Stimulated activated CD4-positive, alpha-beta T cell treated with anti-CD3 and anti-CD28 coated beads, Interleukin-2, amount 100 ng/mL, for 24 hours (primary cell): ENCODE data around the gene ZBTB20.

Experiments
- DNase-seq, 2 donors: peaks; one replicate each; pipeline ENCODE4 v3.0.0-alpha.2; 2020

The ZBTB20 gene

GRCh38 chr3:114351123-114351821 is 795.8 kb downstream of the ZBTB20 start:
- no peak for DNase-seq

GRCh38 chr3:114350690-114351089 is 796.4 kb downstream of the ZBTB20 start:
- DNase-seq, result no peak

GRCh38 chr3:114350271-114350670 is 796.8 kb downstream of the ZBTB20 start:
- no peak for DNase-seq

DNA sequence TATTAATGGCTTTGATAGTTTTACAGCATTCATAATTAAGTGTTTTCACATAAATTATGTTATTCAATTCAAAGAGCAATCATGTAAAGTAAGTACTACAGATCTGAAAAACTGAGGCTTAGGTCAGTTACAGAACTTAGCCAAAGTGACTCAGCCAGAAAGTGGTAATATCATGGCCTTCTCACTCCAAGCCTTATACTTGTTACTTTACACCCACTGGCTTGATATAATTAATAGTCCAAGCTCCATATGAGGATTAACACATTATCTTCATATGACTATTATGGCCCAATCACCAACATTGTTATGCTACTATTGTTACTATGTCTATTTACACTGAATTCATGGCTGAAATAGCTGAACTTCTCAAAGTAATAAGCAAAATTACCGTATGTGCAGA is 802.6 kb downstream of the ZBTB20 start:
- no peak for DNase-seq

DNA sequence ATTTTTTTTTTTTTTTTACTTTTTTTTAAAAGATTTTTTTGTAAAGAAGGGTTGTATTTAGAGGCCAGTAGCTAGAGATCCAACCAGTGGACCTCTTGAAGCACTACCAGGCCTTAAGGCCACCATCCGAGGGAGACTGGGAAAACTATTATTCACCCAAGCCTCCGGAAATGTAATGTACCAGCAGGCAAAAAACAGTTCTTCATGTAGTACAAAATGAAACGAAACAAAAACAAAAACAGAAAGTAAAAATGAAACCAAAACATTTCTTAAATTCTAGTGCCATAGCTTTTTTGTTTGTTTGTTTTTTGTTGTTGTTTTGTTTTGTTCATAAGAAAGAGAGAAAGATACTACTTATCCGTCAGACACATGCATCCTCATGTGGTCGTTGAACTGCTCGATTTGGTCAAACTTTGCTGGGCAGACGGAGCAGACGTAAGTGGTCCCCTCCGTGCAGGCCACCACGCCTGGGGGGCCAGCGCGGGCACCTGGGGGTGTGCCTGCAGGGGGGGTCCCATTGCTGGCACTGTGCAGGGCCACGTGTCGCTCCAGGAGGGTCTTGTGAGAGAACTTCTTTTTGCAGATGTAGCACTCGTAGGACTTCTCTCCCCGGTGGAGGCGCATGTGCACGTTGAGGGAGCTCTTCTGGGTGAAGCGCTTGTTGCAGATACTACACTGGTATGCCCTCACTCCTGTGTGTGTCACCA is 808.3 kb downstream of the ZBTB20 start:
- no peak for DNase-seq

GRCh38 chr3:114336857-114337256 is 810.2 kb downstream of the ZBTB20 start:
- DNase-seq, result no peak

DNA sequence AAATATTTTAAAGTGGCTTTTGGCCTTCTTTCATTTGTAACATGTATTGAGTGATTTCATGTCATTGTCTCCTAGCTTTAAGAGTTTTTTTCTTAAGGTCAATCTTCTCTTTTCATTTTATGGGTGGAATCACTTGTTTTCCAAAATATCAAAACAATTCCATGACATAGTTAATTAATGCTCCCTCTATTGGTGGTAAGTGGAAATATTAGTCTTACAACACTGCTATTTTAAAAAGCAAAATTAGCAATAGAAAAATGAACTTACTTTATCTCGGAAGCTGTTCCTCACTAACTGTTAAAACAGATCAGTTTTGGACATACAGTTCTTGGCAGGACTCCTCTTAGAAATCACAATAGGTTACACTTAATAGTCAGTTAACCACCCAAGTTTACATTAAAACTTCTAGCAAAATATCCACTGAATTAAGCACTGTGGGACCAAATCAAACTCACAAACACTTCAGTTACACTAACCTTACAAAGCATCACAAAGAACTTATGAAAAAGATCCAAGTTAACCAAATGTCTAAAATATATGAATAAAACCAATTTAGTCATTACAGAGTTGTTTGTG is 810.9 kb downstream of the ZBTB20 start:
- DNase-seq, result no peak

DNA sequence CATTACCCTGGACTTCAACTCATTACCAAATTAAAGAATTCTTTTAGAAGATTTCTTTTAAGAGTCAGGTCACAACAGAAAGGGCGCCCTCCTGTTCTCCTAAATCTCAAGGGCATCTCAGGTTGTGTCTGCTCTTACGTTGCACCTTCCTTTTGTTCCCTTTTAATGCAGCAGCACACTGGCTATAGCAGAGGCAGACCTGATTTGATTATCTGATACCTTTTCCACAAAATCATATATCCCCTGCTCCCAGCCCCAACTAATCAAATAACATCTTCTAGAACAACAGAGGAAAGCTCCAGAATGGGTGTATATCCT is 813.2 kb downstream of the ZBTB20 start:
- no peak for DNase-seq

GRCh38 chr3:114333180-114333922 is 813.7 kb downstream of the ZBTB20 start:
- DNase-seq, result no peak

GRCh38 chr3:114332342-114333179 is 814.5 kb downstream of the ZBTB20 start:
- DNase-seq, result no peak

GRCh38 chr3:114331710-114332109 is 815.4 kb downstream of the ZBTB20 start:
- no peak for DNase-seq

GRCh38 chr3:114331007-114331406 is 816.1 kb downstream of the ZBTB20 start:
- no peak for DNase-seq

GRCh38 chr3:114329823-114330222 is 817.3 kb downstream of the ZBTB20 start:
- no peak for DNase-seq

DNA sequence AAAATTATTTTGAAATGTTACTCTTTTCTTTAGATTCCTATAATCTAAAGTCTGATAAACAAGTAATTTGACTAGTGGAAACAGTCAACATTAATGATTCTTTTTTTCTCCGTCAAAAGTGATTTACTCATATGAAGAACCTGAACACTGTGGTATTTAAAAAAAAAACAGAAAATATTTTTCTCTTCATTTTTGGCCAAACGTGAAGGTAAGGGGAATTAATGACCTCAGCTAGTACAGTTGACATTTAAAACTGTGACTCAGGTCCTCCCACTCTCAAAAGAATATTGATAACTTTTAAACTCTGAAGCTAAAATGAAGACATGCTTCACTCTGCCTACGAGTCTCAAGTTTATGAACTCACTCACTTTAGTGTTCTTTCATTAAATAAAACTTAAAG is 818.7 kb downstream of the ZBTB20 start:
- DNase-seq, result no peak

DNA sequence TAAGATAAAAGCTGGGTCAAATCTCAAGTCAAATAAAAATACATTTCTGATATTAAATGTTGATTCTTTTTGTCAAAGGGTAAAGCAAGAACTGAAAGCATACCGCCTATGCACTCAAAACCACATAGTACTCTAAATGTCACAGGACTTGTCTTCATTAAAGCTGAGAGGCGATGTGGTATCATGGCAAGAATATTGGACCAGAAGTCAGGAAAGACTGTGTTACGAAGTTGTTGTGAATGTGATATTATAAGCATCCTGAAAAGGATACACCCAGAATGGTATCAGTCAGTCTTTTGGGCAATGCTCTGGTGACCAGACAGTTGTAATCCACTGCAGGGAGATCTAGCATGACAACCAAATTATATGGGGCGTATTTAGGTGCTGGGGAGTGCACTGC is 819.4 kb downstream of the ZBTB20 start:
- DNase-seq, result no peak

- DNase-seq, result no peak
These were observed 823.4 kb downstream of the ZBTB20 start for GRCh38 chr3:114323546-114324254.

GRCh38 chr3:114320246-114320645 is 826.8 kb downstream of the ZBTB20 start:
- no peak for DNase-seq

GRCh38 chr3:114319453-114319852 is 827.6 kb downstream of the ZBTB20 start:
- DNase-seq, result no peak

- DNase-seq, result no peak
These were observed 828.8 kb downstream of the ZBTB20 start for GRCh38 chr3:114318295-114318694.

GRCh38 chr3:114314282-114314681 is 832.8 kb downstream of the ZBTB20 start:
- no peak for DNase-seq

DNA sequence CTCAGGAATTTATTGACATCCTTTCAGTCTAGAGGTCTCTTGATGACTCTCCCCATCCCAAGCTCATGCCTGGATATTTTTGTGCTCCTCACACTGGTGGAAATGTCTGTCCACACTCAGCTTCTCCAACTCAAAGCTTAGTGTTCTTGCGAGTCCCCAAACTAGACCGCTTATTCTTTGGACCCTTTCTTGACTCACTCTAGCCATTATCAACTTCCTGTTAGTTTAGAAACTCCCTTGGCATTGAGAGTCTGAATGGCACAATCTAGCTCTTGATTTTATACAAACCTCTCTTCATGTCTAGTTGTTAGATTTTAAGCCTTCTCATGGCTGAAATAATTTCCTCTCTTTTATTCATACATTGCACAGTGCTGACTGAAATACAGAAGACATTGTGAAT is 833.7 kb downstream of the ZBTB20 start:
- DNase-seq, result no peak

DNA sequence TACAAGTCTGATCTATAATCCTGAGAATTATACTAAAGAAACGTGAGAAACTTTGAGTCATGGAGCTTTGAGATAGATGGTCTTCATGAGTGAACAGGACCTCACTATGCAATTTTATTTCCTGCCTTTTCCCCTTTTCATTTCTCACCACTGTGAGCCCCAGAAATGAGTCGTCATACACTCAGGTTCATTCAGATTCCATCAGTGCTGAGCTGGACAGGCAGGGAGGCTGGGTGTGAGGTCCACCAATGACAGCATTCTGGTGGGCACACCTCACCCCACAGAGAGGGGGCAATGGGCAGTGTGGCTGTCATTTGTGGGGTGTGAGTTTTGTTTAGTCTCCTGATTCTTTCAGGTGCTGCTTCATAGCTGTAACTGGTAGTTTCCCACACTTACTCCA is 836.4 kb downstream of the ZBTB20 start:
- no peak for DNase-seq
